Measurements from ENCODE around the gene MICAL3.

GRCh38 chr22:17950651-17951214 lies 73.6 kb downstream of the MICAL3 start:
- no peak for TF ChIP-seq ZNF565 (CRISPR knock-in tag; conservative IDR thresholded peaks at IDR 0.05; ENCODE audit: low read depth)
- TF ChIP-seq BACH2 (CRISPR knock-in tag; IDR thresholded peaks at IDR 0.05; ENCODE audit: borderline replicate concordance) = no peak
- TF ChIP-seq ARNTL (CRISPR knock-in tag; IDR thresholded peaks at IDR 0.05; ENCODE audit: borderline replicate concordance, low read depth) = no peak
- TF ChIP-seq SNAI2 (CRISPR knock-in tag; IDR thresholded peaks at IDR 0.05) = no peak
- TF ChIP-seq RARB (CRISPR knock-in tag; IDR thresholded peaks at IDR 0.05) = no peak
- no peak for TF ChIP-seq CREB5 (CRISPR knock-in tag; IDR thresholded peaks at IDR 0.05; ENCODE audit: low read depth)
- TF ChIP-seq TCF4 (CRISPR knock-in tag; IDR thresholded peaks at IDR 0.05; ENCODE audit: borderline replicate concordance) = no peak
- no peak for TF ChIP-seq ZFP30 (CRISPR knock-in tag; IDR thresholded peaks at IDR 0.05)
- TF ChIP-seq TOX (CRISPR knock-in tag; IDR thresholded peaks at IDR 0.05; ENCODE audit: borderline replicate concordance) = no peak
- TF ChIP-seq PATZ1 (CRISPR knock-in tag; IDR thresholded peaks at IDR 0.05; ENCODE audit: borderline replicate concordance) = no peak
- TF ChIP-seq ZNF8 (CRISPR knock-in tag; IDR thresholded peaks at IDR 0.05) = no peak
- no peak for TF ChIP-seq ZFP3 (CRISPR knock-in tag; IDR thresholded peaks at IDR 0.05)
- no peak for TF ChIP-seq TSHZ2 (CRISPR knock-in tag; IDR thresholded peaks at IDR 0.05)
- no peak for TF ChIP-seq CSDC2 (CRISPR knock-in tag; IDR thresholded peaks at IDR 0.05)
